Urinary bladder (tissue), 4 donors: Measurements from ENCODE around the gene KMT2B. TPM values are rescaled to one million over a fixed set of nuclear protein-coding genes. Genes with fewer than 3 reads are reported as not detected.

Experiments used
- DNase-seq: peaks from one replicate; pipeline ENCODE4 v3.0.0-alpha.2; 2015; ENCODE audit errors: extremely low spot score
- H3K27ac ChIP-seq: one replicate; pipeline ENCODE4 v1.5.1; 2013; ENCODE audit warnings: low read depth, mild to moderate bottlenecking, moderate library complexity
- H3K36me3 ChIP-seq: one replicate; pipeline ENCODE4 v1.6.1; 2013; ENCODE audit warnings: mild to moderate bottlenecking, moderate library complexity; ENCODE audit not compliant: insufficient read depth
- H3K4me1 ChIP-seq: one replicate; pipeline ENCODE4 v1.6.1; 2013; ENCODE audit warnings: mild to moderate bottlenecking, moderate library complexity; ENCODE audit not compliant: insufficient read depth
- H3K4me3 ChIP-seq: one replicate; pipeline ENCODE4 v1.5.1; 2013; ENCODE audit warnings: low read depth, low read length
- WGBS: extraction: QIAGEN DNeasy Blood & Tissue Kit; methylation state at CpG from one replicate; pipeline ENCODE4 v1.1.7; 2013; 5-methylcytosine and 5-hydroxymethylcytosine counted together
- polyA plus RNA-seq: library from polyadenylated mRNA; stranded (reverse); fragments of 200-250 nt; gene quantifications from one replicate; pipeline ENCODE4 v1.2.3, GENCODE V29; 2013
- total RNA-seq: library from RNA; depleted of rRNA; stranded (reverse); fragments of >200 nt; gene quantifications from one replicate; pipeline ENCODE4 v1.2.3, GENCODE V29; 2014
- donor health status: healthy with polysubstance abuse.
- donor health status: healthy.

The KMT2B gene
- total and polyA plus RNA-seq, 2 donors = 7.1 to 25.9 TPM

- DNase-seq = no peak
- Histone ChIP-seq H3K4me1 (no peaks in the 10 kb centered on the region), H3K27ac (no peak overlapping the region), H3K4me3 (no peak overlapping the region), H3K36me3 (no peaks in the 10 kb centered on the region)
- 79% methylated on average over 45 of the region's 45 CpGs for WGBS
Measured at GRCh38 chr19:35784503-35785338, 66.9 kb downstream of the KMT2B start.

GRCh38 chr19:35785339-35785627 is 67.5 kb downstream of the KMT2B start:
- DNase-seq = no peak
- no peaks in the 10 kb centered on the region for H3K4me1 ChIP-seq
- no peaks in the 10 kb centered on the region for H3K36me3 ChIP-seq
- no peak overlapping the region for H3K4me3 ChIP-seq
- no peak overlapping the region for H3K27ac ChIP-seq
- 85% methylated on average over 10 of the region's 10 CpGs for WGBS

DNA sequence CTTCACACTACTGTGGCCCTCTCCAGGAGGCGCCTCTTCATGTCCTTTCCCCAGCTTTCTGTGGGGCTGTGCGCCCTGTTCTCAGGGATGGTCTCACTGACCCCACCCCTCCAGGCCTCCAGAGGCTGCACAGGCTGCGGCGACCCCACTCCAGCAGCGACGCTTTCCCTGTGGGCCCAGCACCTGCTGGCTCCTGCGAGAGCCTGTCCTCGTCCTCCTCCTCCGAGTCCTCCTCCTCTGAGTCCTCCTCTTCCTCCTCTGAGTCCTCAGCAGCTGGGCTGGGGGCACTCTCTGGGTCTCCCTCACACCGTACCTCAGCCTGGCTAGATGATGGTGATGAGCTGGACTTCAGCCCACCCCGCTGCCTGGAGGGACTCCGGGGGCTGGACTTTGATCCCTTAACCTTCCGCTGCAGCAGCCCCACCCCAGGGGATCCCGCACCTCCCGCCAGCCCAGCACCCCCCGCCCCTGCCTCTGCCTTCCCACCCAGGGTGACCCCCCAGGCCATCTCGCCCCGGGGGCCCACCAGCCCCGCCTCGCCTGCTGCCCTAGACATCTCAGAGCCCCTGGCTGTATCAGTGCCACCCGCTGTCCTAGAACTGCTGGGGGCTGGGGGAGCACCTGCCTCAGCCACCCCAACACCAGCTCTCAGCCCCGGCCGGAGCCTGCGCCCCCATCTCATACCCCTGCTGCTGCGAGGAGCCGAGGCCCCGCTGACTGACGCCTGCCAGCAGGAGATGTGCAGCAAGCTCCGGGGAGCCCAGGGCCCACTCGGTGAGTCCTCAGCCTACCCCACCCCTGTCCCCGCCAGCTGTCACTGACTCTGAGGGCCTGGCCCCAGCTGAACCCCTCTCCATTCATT is 68.7 kb downstream of the KMT2B start:
- 90% methylated on average over 31 of the region's 31 CpGs for WGBS

DNA sequence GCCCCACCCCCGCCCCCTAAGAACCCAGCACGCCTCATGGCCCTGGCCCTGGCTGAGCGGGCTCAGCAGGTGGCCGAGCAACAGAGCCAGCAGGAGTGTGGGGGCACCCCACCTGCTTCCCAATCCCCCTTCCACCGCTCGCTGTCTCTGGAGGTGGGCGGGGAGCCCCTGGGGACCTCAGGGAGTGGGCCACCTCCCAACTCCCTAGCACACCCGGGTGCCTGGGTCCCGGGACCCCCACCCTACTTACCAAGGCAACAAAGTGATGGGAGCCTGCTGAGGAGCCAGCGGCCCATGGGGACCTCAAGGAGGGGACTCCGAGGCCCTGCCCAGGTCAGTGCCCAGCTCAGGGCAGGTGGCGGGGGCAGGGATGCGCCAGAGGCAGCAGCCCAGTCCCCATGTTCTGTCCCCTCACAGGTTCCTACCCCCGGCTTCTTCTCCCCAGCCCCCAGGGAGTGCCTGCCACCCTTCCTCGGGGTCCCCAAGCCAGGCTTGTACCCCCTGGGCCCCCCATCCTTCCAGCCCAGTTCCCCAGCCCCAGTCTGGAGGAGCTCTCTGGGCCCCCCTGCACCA is 69.5 kb downstream of the KMT2B start:
- H3K27ac ChIP-seq = no peak overlapping the region
- no peak for DNase-seq
- no peaks in the 10 kb centered on the region for H3K4me1 ChIP-seq
- 93% methylated on average over 15 of the region's 15 CpGs for WGBS
- H3K36me3 ChIP-seq = no peaks in the 10 kb centered on the region
- H3K4me3 ChIP-seq = no peak overlapping the region

More for the DNA sequence above, 68.7 kb downstream of the KMT2B start:
- H3K36me3 ChIP-seq = no peaks in the 10 kb centered on the region
- H3K4me1 ChIP-seq = no peaks in the 10 kb centered on the region
- no peak overlapping the region for H3K4me3 ChIP-seq
- DNase-seq = no peak
- H3K27ac ChIP-seq = no peak overlapping the region

Other genes with a start within 250 kb of the KMT2B start
- not detected for gene KRTDAP, start 227.5 kb upstream of the KMT2B start, total RNA-seq
- gene KRTDAP, start 227.5 kb upstream of the KMT2B start, polyA plus RNA-seq = not detected
- gene DMKN, start 204.4 kb upstream of the KMT2B start, total RNA-seq = 10.7 TPM
- gene DMKN, start 204.4 kb upstream of the KMT2B start, polyA plus RNA-seq = 17.5 TPM
- gene SBSN, start 189.7 kb upstream of the KMT2B start, total RNA-seq = not detected
- 0.15 TPM for gene SBSN, start 189.7 kb upstream of the KMT2B start, polyA plus RNA-seq
- not detected for gene GAPDHS, start 184.5 kb upstream of the KMT2B start, total RNA-seq
- not detected for gene GAPDHS, start 184.5 kb upstream of the KMT2B start, polyA plus RNA-seq
- 57.0 TPM for gene TMEM147, start 172.4 kb upstream of the KMT2B start, total RNA-seq
- 141 TPM for gene TMEM147, start 172.4 kb upstream of the KMT2B start, polyA plus RNA-seq
- not detected for gene ATP4A, start 154.3 kb upstream of the KMT2B start, total RNA-seq
- not detected for gene ATP4A, start 154.3 kb upstream of the KMT2B start, polyA plus RNA-seq
- not detected for gene PMIS2, start 131.8 kb upstream of the KMT2B start, total RNA-seq
- gene PMIS2, start 131.8 kb upstream of the KMT2B start, polyA plus RNA-seq = not detected
- 6.3 TPM for gene HAUS5, start 105.3 kb upstream of the KMT2B start, total RNA-seq
- 8.8 TPM for gene HAUS5, start 105.3 kb upstream of the KMT2B start, polyA plus RNA-seq
- 14.8 TPM for gene RBM42, start 89.0 kb upstream of the KMT2B start, total RNA-seq
- 89.5 TPM for gene RBM42, start 89.0 kb upstream of the KMT2B start, polyA plus RNA-seq
- gene ETV2, start 76.3 kb upstream of the KMT2B start, total RNA-seq = 0.32 TPM
- gene ETV2, start 76.3 kb upstream of the KMT2B start, polyA plus RNA-seq = 1.7 TPM
- gene COX6B1, start 69.7 kb upstream of the KMT2B start, total RNA-seq = 192 TPM
- 592 TPM for gene COX6B1, start 69.7 kb upstream of the KMT2B start, polyA plus RNA-seq
- gene UPK1A, start 51.5 kb upstream of the KMT2B start, total RNA-seq = 89.8 TPM
- 81.8 TPM for gene UPK1A, start 51.5 kb upstream of the KMT2B start, polyA plus RNA-seq
- gene ZBTB32, start 13.4 kb upstream of the KMT2B start, total RNA-seq = not detected
- gene ZBTB32, start 13.4 kb upstream of the KMT2B start, polyA plus RNA-seq = 0.09 TPM
- gene IGFLR1, start 24.4 kb downstream of the KMT2B start, total RNA-seq = 0.53 TPM
- 21.2 TPM for gene IGFLR1, start 24.4 kb downstream of the KMT2B start, polyA plus RNA-seq
- gene U2AF1L4, start 27.4 kb downstream of the KMT2B start, total RNA-seq = 9.6 TPM
- 25.3 TPM for gene U2AF1L4, start 27.4 kb downstream of the KMT2B start, polyA plus RNA-seq
- 13.7 TPM for gene PSENEN, start 27.6 kb downstream of the KMT2B start, total RNA-seq
- gene PSENEN, start 27.6 kb downstream of the KMT2B start, polyA plus RNA-seq = 49.2 TPM
- gene LIN37, start 30.6 kb downstream of the KMT2B start, total RNA-seq = 5.4 TPM
- gene LIN37, start 30.6 kb downstream of the KMT2B start, polyA plus RNA-seq = 18.8 TPM
- 25.4 TPM for gene HSPB6, start 39.0 kb downstream of the KMT2B start, total RNA-seq
- gene HSPB6, start 39.0 kb downstream of the KMT2B start, polyA plus RNA-seq = 657 TPM
- gene PROSER3, start 40.2 kb downstream of the KMT2B start, total RNA-seq = 6.8 TPM
- 12.2 TPM for gene PROSER3, start 40.2 kb downstream of the KMT2B start, polyA plus RNA-seq
- 17.4 TPM for gene ARHGAP33, start 57.6 kb downstream of the KMT2B start, total RNA-seq
- 10.2 TPM for gene ARHGAP33, start 57.6 kb downstream of the KMT2B start, polyA plus RNA-seq
- gene PRODH2, start 94.8 kb downstream of the KMT2B start, total RNA-seq = not detected
- 0.18 TPM for gene PRODH2, start 94.8 kb downstream of the KMT2B start, polyA plus RNA-seq
- 0.05 TPM for gene NPHS1, start 134.5 kb downstream of the KMT2B start, total RNA-seq
- gene NPHS1, start 134.5 kb downstream of the KMT2B start, polyA plus RNA-seq = not detected
- not detected for gene KIRREL2, start 138.9 kb downstream of the KMT2B start, total RNA-seq
- not detected for gene KIRREL2, start 138.9 kb downstream of the KMT2B start, polyA plus RNA-seq
- gene APLP1, start 150.6 kb downstream of the KMT2B start, total RNA-seq = 3.0 TPM
- gene APLP1, start 150.6 kb downstream of the KMT2B start, polyA plus RNA-seq = 5.8 TPM
- 6.1 TPM for gene NFKBID, start 182.5 kb downstream of the KMT2B start, total RNA-seq
- gene NFKBID, start 182.5 kb downstream of the KMT2B start, polyA plus RNA-seq = 4.2 TPM
- gene HCST, start 184.5 kb downstream of the KMT2B start, total RNA-seq = 6.7 TPM
- 17.3 TPM for gene HCST, start 184.5 kb downstream of the KMT2B start, polyA plus RNA-seq
- gene TYROBP, start 190.3 kb downstream of the KMT2B start, total RNA-seq = 5.1 TPM
- 113 TPM for gene TYROBP, start 190.3 kb downstream of the KMT2B start, polyA plus RNA-seq
- 1.9 TPM for gene LRFN3, start 218.4 kb downstream of the KMT2B start, total RNA-seq
- 17.2 TPM for gene LRFN3, start 218.4 kb downstream of the KMT2B start, polyA plus RNA-seq